Mesendoderm (in vitro differentiated cells): Measurements from ENCODE around the gene MDM2.

Experiments
- DNase-seq: peaks from one replicate; pipeline ENCODE4 v3.0.0; 2013
- H2AK5ac ChIP-seq: 2 replicates; pipeline ENCODE4 v1.6.1; 2013; ENCODE audit warnings: low read length, inconsistent platforms
- H2BK120ac ChIP-seq: 2 replicates; pipeline ENCODE4 v1.6.1; 2013; ENCODE audit warnings: low read depth, mild to moderate bottlenecking, low read length, moderate library complexity, mixed read lengths
- H2BK15ac ChIP-seq: replicated peaks from 2 replicates; pipeline ENCODE4 v1.6.1; 2013; ENCODE audit warnings: low read depth, mild to moderate bottlenecking, moderate library complexity
- H2BK5ac ChIP-seq: 2 replicates; pipeline ENCODE4 v1.6.1; 2013; ENCODE audit warnings: low read length, inconsistent platforms
- H3K18ac ChIP-seq: 2 replicates; pipeline ENCODE4 v1.6.1; 2013; ENCODE audit warnings: mild to moderate bottlenecking, low read length, mixed read lengths
- H3K23ac ChIP-seq: one replicate; pipeline ENCODE4 v1.6.1; 2013; ENCODE audit warnings: low read length
- H3K27ac ChIP-seq: 2 replicates; pipeline ENCODE4 v1.5.1; 2013; ENCODE audit warnings: low read depth, mild to moderate bottlenecking, inconsistent platforms, low read length, moderate library complexity
- H3K27me3 ChIP-seq: 2 replicates; pipeline ENCODE4 v1.6.1; 2013; ENCODE audit warnings: low read length, control low read depth, mild to moderate bottlenecking, inconsistent platforms; ENCODE audit not compliant: insufficient read depth, poor library complexity
- H3K36me3 ChIP-seq: 2 replicates; pipeline ENCODE4 v1.6.1; 2013; ENCODE audit warnings: low read length, inconsistent platforms; ENCODE audit not compliant: control insufficient read depth, insufficient read depth
- H3K4ac ChIP-seq: one replicate; pipeline ENCODE4 v1.6.1; 2013; ENCODE audit warnings: low read depth, mild to moderate bottlenecking, low read length, moderate library complexity
- H3K4me1 ChIP-seq: 2 replicates; pipeline ENCODE4 v1.6.1; 2013; ENCODE audit warnings: low read depth, low read length, inconsistent platforms; ENCODE audit not compliant: control insufficient read depth
- H3K4me2 ChIP-seq: 2 replicates; pipeline ENCODE4 v1.6.1; 2013; ENCODE audit warnings: low read length
- H3K4me3 ChIP-seq: 2 replicates; pipeline ENCODE4 v1.5.1; 2013; ENCODE audit warnings: mild to moderate bottlenecking, low read length
- H3K56ac ChIP-seq: one replicate; pipeline ENCODE4 v1.6.1; 2013; ENCODE audit warnings: low read length
- H3K79me1 ChIP-seq: 2 replicates; pipeline ENCODE4 v1.6.1; 2013; ENCODE audit warnings: low read length, inconsistent platforms
- H3K79me2 ChIP-seq: 2 replicates; pipeline ENCODE4 v1.6.1; 2013; ENCODE audit warnings: mild to moderate bottlenecking, low read length; ENCODE audit not compliant: control insufficient read depth, insufficient read depth
- H3K9ac ChIP-seq: 2 replicates; pipeline ENCODE4 v1.6.1; 2013; ENCODE audit warnings: low read length, inconsistent platforms
- H4K5ac ChIP-seq: one replicate; pipeline ENCODE4 v1.6.1; 2013; ENCODE audit warnings: low read length
- H4K8ac ChIP-seq: one replicate; pipeline ENCODE4 v1.6.1; 2013; ENCODE audit warnings: low read depth, mild to moderate bottlenecking, control low read depth, low read length, moderate library complexity
- WGBS: extraction: QIAGEN DNeasy Blood & Tissue Kit; methylation state at CpG from one replicate; pipeline ENCODE4 v1.1.7; 2013; ENCODE audit warnings: low lambda C conversion rate, missing lambda C conversion rate; ENCODE audit not compliant: insufficient coverage; ENCODE audit errors: extremely low coverage; 5-methylcytosine and 5-hydroxymethylcytosine counted together

Gene MDM2

DNA sequence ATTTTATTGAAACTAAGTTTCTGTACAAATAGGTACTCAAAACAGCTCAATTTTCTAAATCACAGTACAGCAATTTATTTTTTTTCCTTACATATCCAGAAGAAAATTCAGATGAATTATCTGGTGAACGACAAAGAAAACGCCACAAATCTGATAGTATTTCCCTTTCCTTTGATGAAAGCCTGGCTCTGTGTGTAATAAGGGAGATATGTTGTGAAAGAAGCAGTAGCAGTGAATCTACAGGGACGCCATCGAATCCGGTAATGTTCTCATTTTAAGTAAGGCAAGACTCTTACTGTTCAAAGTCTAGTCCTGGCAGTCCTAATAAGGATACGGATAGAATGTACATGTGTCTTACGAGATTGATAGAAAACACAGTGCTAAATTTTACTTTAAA, 20.7 kb downstream of the MDM2 start:
- H3K4me2 ChIP-seq, result no peak overlapping the region
- H3K9ac ChIP-seq, result no peak overlapping the region
- no peak overlapping the region for H3K27ac ChIP-seq
- peaks cover 7% of the 10 kb centered on the region for H3K36me3 ChIP-seq
- no peak overlapping the region for H3K23ac ChIP-seq
- H2BK5ac ChIP-seq, result no peak overlapping the region
- H4K5ac ChIP-seq, result no peak overlapping the region
- DNase-seq, result no peak
- H3K4me1 ChIP-seq, result no peaks in the 10 kb centered on the region
- no peak overlapping the region for H3K4ac ChIP-seq
- no peak overlapping the region for H4K8ac ChIP-seq
- no peak overlapping the region for H2BK15ac ChIP-seq
- no CpG with 5 or more reads among the region's 7 CpGs for WGBS
- no peaks in the 10 kb centered on the region for H3K79me2 ChIP-seq
- peaks cover 2% of the 10 kb centered on the region for H3K79me1 ChIP-seq
- H3K18ac ChIP-seq, result no peak overlapping the region
- no peaks in the 10 kb centered on the region for H3K27me3 ChIP-seq
- H2BK120ac ChIP-seq, result no peak overlapping the region
- H3K56ac ChIP-seq, result no peak overlapping the region
- no peak overlapping the region for H3K4me3 ChIP-seq
- H2AK5ac ChIP-seq, result no peak overlapping the region

DNA sequence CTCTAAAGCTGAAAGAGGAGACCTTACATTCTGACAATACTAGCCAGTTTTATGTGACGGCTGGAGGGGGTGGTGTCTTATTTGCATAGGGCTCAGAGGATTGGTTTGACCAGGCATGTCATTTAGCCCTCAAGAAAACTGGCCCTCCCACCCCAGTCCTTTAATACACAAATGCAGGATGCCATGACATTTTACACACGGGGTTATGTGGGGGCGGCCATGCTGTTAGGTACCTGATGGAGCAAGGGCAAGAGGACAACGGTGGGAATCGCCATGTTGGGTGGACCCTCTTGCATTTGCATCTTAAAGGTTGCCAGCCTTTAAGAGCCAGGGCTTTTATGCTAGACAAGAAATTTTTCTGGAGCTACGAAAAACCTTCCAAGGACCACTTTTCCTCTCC, 23.3 kb downstream of the MDM2 start:
- Histone ChIP-seq H2BK120ac (no peak overlapping the region), H2BK5ac (no peak overlapping the region)

DNA sequence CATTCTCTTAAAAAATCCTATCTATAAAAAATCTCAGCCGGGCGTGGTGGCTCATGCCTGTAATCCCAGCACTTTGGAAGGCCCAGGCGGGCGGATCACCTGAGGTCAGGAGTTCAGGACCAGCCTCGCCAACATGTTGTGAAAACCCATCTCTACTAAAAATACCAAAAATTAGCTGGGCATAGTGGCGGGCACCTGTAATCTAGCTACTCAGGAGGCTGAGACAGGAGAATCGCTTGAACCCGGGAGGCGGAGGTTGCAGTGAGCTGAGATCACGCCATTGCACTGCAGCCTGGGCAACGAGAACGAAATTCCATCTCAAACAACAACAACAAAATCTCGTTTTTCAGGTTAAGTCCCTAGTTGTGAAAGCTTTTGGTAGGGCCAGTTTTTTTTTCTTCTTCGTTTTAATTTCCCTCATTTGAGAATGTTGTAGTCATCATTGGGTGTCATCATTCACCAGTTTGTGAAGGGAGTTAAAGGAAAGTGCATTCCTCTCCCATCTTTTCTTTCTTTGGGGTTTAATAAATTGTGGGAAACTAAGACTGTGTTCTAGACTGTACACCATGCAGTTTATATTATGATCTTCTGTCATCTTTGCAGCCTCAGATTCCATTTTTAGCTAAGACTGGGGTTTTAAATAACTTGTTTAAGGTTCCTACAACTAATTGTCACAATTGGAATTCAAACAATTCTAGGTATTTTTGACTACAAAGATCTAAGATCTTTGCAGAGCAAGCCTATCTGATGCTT, 23.9 kb downstream of the MDM2 start:
- Histone ChIP-seq H3K79me1 (peaks cover 2% of the 10 kb centered on the region), H2AK5ac (no peak overlapping the region), H3K4me1 (peaks cover 3% of the 10 kb centered on the region), H3K27me3 (no peaks in the 10 kb centered on the region), H3K4me3 (no peak overlapping the region), H3K79me2 (no peaks in the 10 kb centered on the region), H3K4ac (no peak overlapping the region), H2BK120ac (no peak overlapping the region), H3K9ac (no peak overlapping the region), H3K27ac (no peak overlapping the region), H3K18ac (no peak overlapping the region), H3K36me3 (peaks cover 4% of the 10 kb centered on the region), H2BK15ac (no peak overlapping the region), H3K4me2 (no peak overlapping the region), H4K5ac (no peak overlapping the region), H3K56ac (no peak overlapping the region), H3K23ac (no peak overlapping the region), H2BK5ac (no peak overlapping the region), H4K8ac (no peak overlapping the region)
- peak; percentile 56 for DNase-seq
- WGBS, result no CpG with 5 or more reads among the region's 14 CpGs

More for the DNA sequence above, 23.3 kb downstream of the MDM2 start:
- Histone ChIP-seq H3K4me3 (no peak overlapping the region), H2BK15ac (no peak overlapping the region), H3K79me1 (peaks cover 2% of the 10 kb centered on the region), H4K8ac (no peak overlapping the region), H2AK5ac (no peak overlapping the region), H3K18ac (no peak overlapping the region), H3K27ac (no peak overlapping the region), H4K5ac (no peak overlapping the region), H3K27me3 (no peaks in the 10 kb centered on the region), H3K4ac (no peak overlapping the region), H3K9ac (no peak overlapping the region), H3K4me2 (no peak overlapping the region), H3K79me2 (no peaks in the 10 kb centered on the region), H3K36me3 (peaks cover 4% of the 10 kb centered on the region), H3K56ac (no peak overlapping the region), H3K4me1 (peaks cover 3% of the 10 kb centered on the region), H3K23ac (no peak overlapping the region)
- peak; percentile 59 for DNase-seq
- no CpG with 5 or more reads among the region's 6 CpGs for WGBS

DNA sequence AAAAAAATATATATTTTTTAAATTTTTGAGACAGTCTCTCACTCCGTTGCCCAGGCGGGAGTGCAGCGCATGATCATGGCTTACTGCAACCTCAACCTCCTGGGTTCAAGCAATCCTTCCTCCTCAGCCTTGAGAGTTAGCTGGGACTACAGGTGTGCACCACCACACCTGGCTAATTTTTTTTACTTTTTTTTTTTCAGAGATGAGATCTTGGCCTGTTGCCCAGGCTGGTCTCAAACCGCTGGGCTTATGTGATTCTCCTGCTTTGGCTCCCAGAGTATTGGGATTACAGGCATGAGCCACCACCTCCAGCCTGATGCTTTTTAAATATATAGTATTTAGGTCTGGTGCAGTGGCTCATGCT, 24.5 kb downstream of the MDM2 start:
- DNase-seq, result no peak
- no peak overlapping the region for H2BK120ac ChIP-seq
- no peaks in the 10 kb centered on the region for H3K27me3 ChIP-seq
- H3K9ac ChIP-seq, result no peak overlapping the region
- no CpG with 5 or more reads among the region's 4 CpGs for WGBS
- H3K23ac ChIP-seq, result no peak overlapping the region
- H3K79me2 ChIP-seq, result no peaks in the 10 kb centered on the region
- no peak overlapping the region for H4K5ac ChIP-seq
- no peak overlapping the region for H3K56ac ChIP-seq
- no peak overlapping the region for H3K4me2 ChIP-seq
- no peak overlapping the region for H3K4ac ChIP-seq
- peaks cover 4% of the 10 kb centered on the region for H3K36me3 ChIP-seq
- no peak overlapping the region for H3K4me3 ChIP-seq
- peaks cover 2% of the 10 kb centered on the region for H3K79me1 ChIP-seq
- H3K4me1 ChIP-seq, result peaks cover 3% of the 10 kb centered on the region
- H4K8ac ChIP-seq, result no peak overlapping the region
- H2BK15ac ChIP-seq, result no peak overlapping the region
- no peak overlapping the region for H3K18ac ChIP-seq
- no peak overlapping the region for H2AK5ac ChIP-seq
- H2BK5ac ChIP-seq, result no peak overlapping the region
- no peak overlapping the region for H3K27ac ChIP-seq

DNA sequence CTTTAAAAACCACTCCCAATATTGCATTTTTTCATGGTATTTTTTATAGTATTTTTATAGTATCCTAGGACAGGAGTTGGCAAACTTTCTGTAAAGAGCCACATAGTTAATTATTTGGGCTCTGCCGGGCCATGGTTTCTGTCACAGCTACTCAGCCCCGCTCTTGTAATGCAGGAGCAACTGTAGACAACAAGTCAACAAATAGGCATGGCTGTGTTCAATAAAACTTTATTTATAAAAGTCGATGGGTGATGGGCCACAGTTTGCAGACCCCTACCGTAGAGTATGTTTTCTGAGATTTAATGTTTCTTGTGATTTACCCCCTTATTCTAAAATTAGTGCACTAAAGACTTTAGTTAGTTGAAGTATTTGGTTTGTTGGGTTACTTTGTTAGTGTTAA, 25.5 kb downstream of the MDM2 start:
- no CpG with 5 or more reads among the region's 4 CpGs for WGBS
- Histone ChIP-seq H2AK5ac (no peak overlapping the region), H2BK5ac (no peak overlapping the region), H3K36me3 (peaks cover 6% of the 10 kb centered on the region), H3K27me3 (no peaks in the 10 kb centered on the region), H3K9ac (no peak overlapping the region), H3K27ac (no peak overlapping the region), H3K4ac (no peak overlapping the region), H3K23ac (no peak overlapping the region), H3K79me2 (no peaks in the 10 kb centered on the region), H3K4me2 (no peak overlapping the region), H3K4me3 (no peak overlapping the region), H4K5ac (no peak overlapping the region), H4K8ac (no peak overlapping the region), H2BK15ac (no peak overlapping the region), H3K18ac (no peak overlapping the region), H3K56ac (no peak overlapping the region), H3K4me1 (peaks cover 3% of the 10 kb centered on the region), H3K79me1 (peaks cover 2% of the 10 kb centered on the region), H2BK120ac (no peak overlapping the region)
- no peak for DNase-seq
